H9 (cell line): Measurements from ENCODE around the gene ZNF576. TPM values are rescaled to one million over a fixed set of nuclear protein-coding genes. Genes with fewer than 3 reads are reported as not detected.
A peak's percentile ranks its signal among the peaks of the same experiment; 100 is the strongest.

Experiments
- DNase-seq: peaks from one replicate; pipeline ENCODE4 v3.0.0-alpha.2; 2017
- H2AFZ ChIP-seq: one replicate; pipeline ENCODE4 v1.6.1; 2013; ENCODE audit warnings: mild to moderate bottlenecking, low read length, control low read depth, moderate library complexity
- H2AK5ac ChIP-seq: 2 replicates; pipeline ENCODE4 v1.6.1; 2013; ENCODE audit warnings: low read length, control low read depth, mixed read lengths; ENCODE audit not compliant: insufficient read length
- H2BK120ac ChIP-seq: one replicate; pipeline ENCODE4 v1.6.1; 2013; ENCODE audit warnings: low read depth, mild to moderate bottlenecking, low read length, control low read depth, inconsistent platforms; ENCODE audit not compliant: poor library complexity, severe bottlenecking
- H2BK12ac ChIP-seq: 2 replicates; pipeline ENCODE4 v1.6.1; 2013; ENCODE audit warnings: low read length, control low read depth, mixed read lengths, low read depth; ENCODE audit not compliant: insufficient read length
- H2BK15ac ChIP-seq: 2 replicates; pipeline ENCODE4 v1.6.1; 2013; ENCODE audit warnings: low read depth, low read length, control low read depth
- H2BK20ac ChIP-seq: one replicate; pipeline ENCODE4 v1.6.1; 2013; ENCODE audit warnings: low read depth, mild to moderate bottlenecking, low read length, control low read depth, inconsistent platforms; ENCODE audit not compliant: poor library complexity, severe bottlenecking
- H2BK5ac ChIP-seq: 2 replicates; pipeline ENCODE4 v1.6.1; 2013; ENCODE audit warnings: low read length, control low read depth, mixed read lengths; ENCODE audit not compliant: insufficient read length
- H3K14ac ChIP-seq: 2 replicates; pipeline ENCODE4 v1.6.1; 2013; ENCODE audit warnings: low read length, control low read depth; ENCODE audit not compliant: insufficient read depth
- H3K18ac ChIP-seq: 2 replicates; pipeline ENCODE4 v1.6.1; 2013; ENCODE audit warnings: low read depth, mild to moderate bottlenecking, mixed read lengths, low read length, control low read depth; ENCODE audit not compliant: insufficient read length
- H3K23ac ChIP-seq: 2 replicates; pipeline ENCODE4 v1.6.1; 2013; ENCODE audit warnings: low read length, control low read depth, mixed read lengths, low read depth; ENCODE audit not compliant: insufficient read length
- H3K23me2 ChIP-seq: 2 replicates; pipeline ENCODE4 v1.6.1; 2013; ENCODE audit warnings: low read depth, mild to moderate bottlenecking, mixed read lengths, low read length, control low read depth; ENCODE audit not compliant: insufficient read length, poor library complexity, severe bottlenecking
- H3K27ac ChIP-seq: 2 replicates; pipeline ENCODE4 v1.5.1; 2013; ENCODE audit warnings: low read length, control low read depth, mixed read lengths, low read depth; ENCODE audit not compliant: insufficient read length
- H3K27me3 ChIP-seq: 2 replicates; pipeline ENCODE4 v1.6.1; 2013; ENCODE audit warnings: low read length, control low read depth, inconsistent platforms; ENCODE audit not compliant: insufficient read depth
- H3K4ac ChIP-seq: 2 replicates; pipeline ENCODE4 v1.6.1; 2013; ENCODE audit warnings: low read depth, mild to moderate bottlenecking, control low read depth, inconsistent platforms, low read length, moderate library complexity
- H3K4me1 ChIP-seq: 2 replicates; pipeline ENCODE4 v1.6.1; 2013; ENCODE audit warnings: low read length, control low read depth, inconsistent platforms; ENCODE audit not compliant: insufficient read depth
- H3K4me2 ChIP-seq: 2 replicates; pipeline ENCODE4 v1.6.1; 2013; ENCODE audit warnings: low read length, control low read depth, mixed read lengths; ENCODE audit not compliant: insufficient read length, insufficient read depth
- H3K56ac ChIP-seq: 2 replicates; pipeline ENCODE4 v1.6.1; 2013; ENCODE audit warnings: low read depth, mild to moderate bottlenecking, mixed read lengths, low read length, control low read depth; ENCODE audit not compliant: insufficient read length
- H3K79me1 ChIP-seq: 2 replicates; pipeline ENCODE4 v1.6.1; 2013; ENCODE audit warnings: low read depth, mild to moderate bottlenecking, moderate library complexity, low read length, control low read depth, inconsistent platforms; ENCODE audit not compliant: insufficient read depth, poor library complexity, severe bottlenecking
- H3K79me2 ChIP-seq: 2 replicates; pipeline ENCODE4 v1.6.1; 2013; ENCODE audit warnings: low read length, control low read depth, inconsistent platforms; ENCODE audit not compliant: insufficient read depth
- H3K9ac ChIP-seq: 2 replicates; pipeline ENCODE4 v1.6.1; 2013; ENCODE audit warnings: low read length, control low read depth, mixed read lengths; ENCODE audit not compliant: insufficient read length; ENCODE audit errors: extremely low read depth
- H3K9me3 ChIP-seq: one replicate; pipeline ENCODE4 v1.6.1; 2013; ENCODE audit warnings: low read depth, low read length, inconsistent platforms; ENCODE audit not compliant: control insufficient read depth
- H3T11ph ChIP-seq: one replicate; pipeline ENCODE4 v1.6.1; 2013; ENCODE audit warnings: mild to moderate bottlenecking, low read length, control low read depth, inconsistent platforms
- H4K20me1 ChIP-seq: one replicate; pipeline ENCODE4 v1.6.1; 2013; ENCODE audit not compliant: control insufficient read depth, insufficient read length, insufficient read depth
- H4K5ac ChIP-seq: 2 replicates; pipeline ENCODE4 v1.6.1; 2013; ENCODE audit warnings: low read depth, mild to moderate bottlenecking, mixed read lengths, low read length, control low read depth; ENCODE audit not compliant: insufficient read length
- H4K8ac ChIP-seq: replicated peaks from 2 replicates; pipeline ENCODE4 v1.6.1; 2013; ENCODE audit warnings: low read length, control low read depth, mixed read lengths, low read depth; ENCODE audit not compliant: insufficient read length
- H4K91ac ChIP-seq: 2 replicates; pipeline ENCODE4 v1.6.1; 2013; ENCODE audit warnings: low read depth, mild to moderate bottlenecking, moderate library complexity, mixed read lengths, low read length, control low read depth; ENCODE audit not compliant: insufficient read length
- H3K27ac Mint-ChIP-seq, 3 experiments: 2 replicates in 2 of 3; 3 replicates in 1 of 3; pipeline ENCODE4 v1.8.0; 2020 to 2021; ENCODE audit warnings: mixed read lengths in 3 of 3, mild to moderate bottlenecking in 1 of 3, moderate library complexity in 1 of 3
- H3K27me3 Mint-ChIP-seq: 2 replicates; pipeline ENCODE4 v1.8.0; 2021; ENCODE audit warnings: low read depth, mild to moderate bottlenecking, moderate library complexity, mixed read lengths
- H3K36me3 Mint-ChIP-seq, 3 experiments: 2 replicates in 2 of 3; 3 replicates in 1 of 3; pipeline ENCODE4 v1.8.0; 2020 to 2021; ENCODE audit warnings: low read depth in 3 of 3, mixed read lengths in 3 of 3; ENCODE audit not compliant: insufficient read depth in 1 of 3
- H3K4me1 Mint-ChIP-seq, 2 experiments: 2 replicates each; pipeline ENCODE4 v1.8.0; 2020; ENCODE audit warnings: mixed read lengths in 2 of 2
- H3K4me3 Mint-ChIP-seq, 2 experiments: 2 replicates in 1 of 2; 3 replicates in 1 of 2; pipeline ENCODE4 v1.8.0; 2020 to 2021; ENCODE audit warnings: mild to moderate bottlenecking in 2 of 2, mixed read lengths in 2 of 2, moderate library complexity in 1 of 2
- H3K9me3 Mint-ChIP-seq, 2 experiments: 2 replicates in 1 of 2; 3 replicates in 1 of 2; pipeline ENCODE4 v1.8.0; 2020; ENCODE audit warnings: mild to moderate bottlenecking in 2 of 2, mixed read lengths in 2 of 2, moderate library complexity in 1 of 2
- WGBS: extraction: QIAGEN DNeasy Blood & Tissue Kit; methylation state at CpG from one replicate; pipeline ENCODE4 v1.1.7; 2013; ENCODE audit warnings: missing lambda C conversion rate, low lambda C conversion rate, mixed read lengths; ENCODE audit not compliant: insufficient read length; ENCODE audit errors: extremely low coverage; 5-methylcytosine and 5-hydroxymethylcytosine counted together
- total RNA-seq: library from RNA; stranded (reverse); gene quantifications from 2 replicates; pipeline ENCODE4 v1.2.1, GENCODE V29; 2021
- TF ChIP-seq, protein P1 (sequence below): fragments of 200-600 bp; sonication (generic); conservative IDR thresholded peaks from 3 replicates; pipeline ENCODE4 v1.8.0; 2021; ENCODE audit warnings: antibody characterized with exemption, mild to moderate bottlenecking

ZNF576 gene
- total RNA-seq, 1 experiment from 2014 or later = 19.7 TPM

DNA sequence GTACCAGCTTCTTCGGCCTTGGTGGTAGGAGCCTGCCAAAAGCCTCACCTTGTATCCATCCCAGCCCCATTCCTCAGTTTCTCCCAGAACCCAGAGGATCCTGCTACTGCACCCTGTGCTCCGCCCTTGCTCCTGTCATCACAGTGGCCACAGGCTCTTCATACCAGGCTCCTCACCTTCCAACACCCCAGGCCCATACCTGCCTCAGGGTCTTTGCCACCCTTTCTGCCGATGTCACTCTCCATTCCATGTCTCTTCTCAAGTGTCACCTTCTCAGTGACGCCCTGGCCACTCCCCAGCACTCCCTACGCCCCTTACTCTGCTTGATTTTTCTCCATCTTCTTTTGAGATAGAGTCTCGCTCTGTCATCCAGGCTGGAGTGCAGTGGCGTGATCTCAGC is 13.5 kb downstream of the ZNF576 start:
- no peak overlapping the region for H3K23ac ChIP-seq
- no peak overlapping the region for H2BK5ac ChIP-seq
- H3K27ac Mint-ChIP-seq = peak overlapping the region in 2 of 3 experiments; percentile 18 to 87; a peak in 3 of 7 replicates
- H3K27ac ChIP-seq = no peak overlapping the region
- no peak overlapping the region for H3K14ac ChIP-seq
- H3K4ac ChIP-seq = no peak overlapping the region
- peaks cover 3% of the 10 kb centered on the region in 2 experiments; a peak in 4 of 5 replicates for H3K9me3 Mint-ChIP-seq
- no CpG with 5 or more reads among the region's 7 CpGs for WGBS
- no peaks in the 10 kb centered on the region for H4K20me1 ChIP-seq
- no peak overlapping the region for H4K5ac ChIP-seq
- H3K27me3 ChIP-seq = no peaks in the 10 kb centered on the region
- no peak overlapping the region for H4K91ac ChIP-seq
- peaks cover 33 to 46% (median 42%) of the 10 kb centered on the region in 3 experiments for H3K36me3 Mint-ChIP-seq
- no peaks in the 10 kb centered on the region for H3K4me1 ChIP-seq
- H3K4me1 Mint-ChIP-seq = peaks cover 7 to 8% of the 10 kb centered on the region in 2 experiments
- TF ChIP-seq, protein P1, sequence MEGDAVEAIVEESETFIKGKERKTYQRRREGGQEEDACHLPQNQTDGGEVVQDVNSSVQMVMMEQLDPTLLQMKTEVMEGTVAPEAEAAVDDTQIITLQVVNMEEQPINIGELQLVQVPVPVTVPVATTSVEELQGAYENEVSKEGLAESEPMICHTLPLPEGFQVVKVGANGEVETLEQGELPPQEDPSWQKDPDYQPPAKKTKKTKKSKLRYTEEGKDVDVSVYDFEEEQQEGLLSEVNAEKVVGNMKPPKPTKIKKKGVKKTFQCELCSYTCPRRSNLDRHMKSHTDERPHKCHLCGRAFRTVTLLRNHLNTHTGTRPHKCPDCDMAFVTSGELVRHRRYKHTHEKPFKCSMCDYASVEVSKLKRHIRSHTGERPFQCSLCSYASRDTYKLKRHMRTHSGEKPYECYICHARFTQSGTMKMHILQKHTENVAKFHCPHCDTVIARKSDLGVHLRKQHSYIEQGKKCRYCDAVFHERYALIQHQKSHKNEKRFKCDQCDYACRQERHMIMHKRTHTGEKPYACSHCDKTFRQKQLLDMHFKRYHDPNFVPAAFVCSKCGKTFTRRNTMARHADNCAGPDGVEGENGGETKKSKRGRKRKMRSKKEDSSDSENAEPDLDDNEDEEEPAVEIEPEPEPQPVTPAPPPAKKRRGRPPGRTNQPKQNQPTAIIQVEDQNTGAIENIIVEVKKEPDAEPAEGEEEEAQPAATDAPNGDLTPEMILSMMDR = no peak
- no peak for DNase-seq
- no peak overlapping the region for H2BK12ac ChIP-seq
- no peaks in the 10 kb centered on the region for H3K79me1 ChIP-seq
- H3K79me2 ChIP-seq = no peaks in the 10 kb centered on the region
- H3K9me3 ChIP-seq = no peaks in the 10 kb centered on the region
- H3K27me3 Mint-ChIP-seq = no peaks in the 10 kb centered on the region; the same call in 1 of the 2 replicates
- H3T11ph ChIP-seq = no peak overlapping the region
- no peak overlapping the region for H3K9ac ChIP-seq
- no peaks in the 10 kb centered on the region for H3K23me2 ChIP-seq
- no peak overlapping the region for H2AK5ac ChIP-seq
- no peak overlapping the region for H3K56ac ChIP-seq
- H3K18ac ChIP-seq = no peak overlapping the region
- no peak overlapping the region for H2BK15ac ChIP-seq
- H2BK20ac ChIP-seq = no peak overlapping the region
- H2BK120ac ChIP-seq = no peak overlapping the region
- no peak overlapping the region for H2AFZ ChIP-seq
- H3K4me2 ChIP-seq = no peak overlapping the region
- no peak overlapping the region for H3K4me3 Mint-ChIP-seq
- no peak overlapping the region for H4K8ac ChIP-seq
